ENCODE results near the gene TLE7.

GRCh38 chr16:71484006-71484893 lies 42.4 kb upstream of the TLE7 start:
- no peak for TF ChIP-seq FOXP2 (optimal IDR thresholded peaks at IDR 0.05; ENCODE audit: borderline replicate concordance, extremely low read depth, extremely low read length, insufficient read depth)
- peak; percentile 59; the same call in 1 of the 2 replicates for TF ChIP-seq POLR2AphosphoS5 (IDR thresholded peaks at IDR 0.05; ENCODE audit: low read depth, low read length)
- TF ChIP-seq REST (IDR thresholded peaks at IDR 0.05; ENCODE audit: insufficient read depth in 1 of 2, low read depth in 2 of 2, low read length in 2 of 2) = 0 out of 4 replicates have a peak, but pooled peaks of 1 of the 2 experiments have one; percentile 6
- TF ChIP-seq SIN3A (IDR thresholded peaks at IDR 0.05; ENCODE audit: borderline replicate concordance, insufficient read depth, low read length) = no peak

All from PFSK-1 (cell line).